Stomach (tissue), 4 donors: ENCODE data around the gene NFE2L2.

Experiments used
- CTCF ChIP-seq, 7 experiments: fragments of 450-650 bp in 4 of 7; fragments of 200-600 bp in 3 of 7; sonication (generic) in 3 of 7; IDR thresholded peaks; one replicate each; pipeline ENCODE4 v1.5.1; 2016 to 2019; ENCODE audit warnings: antibody characterized with exemption in 7 of 7, control low read depth in 2 of 7, mild to moderate bottlenecking in 1 of 7
- POLR2A ChIP-seq, 4 donors: fragments of 450-650 bp; IDR thresholded peaks; one replicate each; pipeline ENCODE4 v1.6.1; 2016; ENCODE audit warnings: antibody characterized with exemption in 4 of 4, control low read depth in 2 of 4, mild to moderate bottlenecking in 1 of 4, moderate library complexity in 1 of 4

GRCh38 chr2:177251165-177251542 lies 13.4 kb downstream of the NFE2L2 start:
- TF ChIP-seq POLR2A (IDR thresholded peaks at IDR 0.05) (no peak), CTCF (IDR thresholded peaks at IDR 0.05) (no peak)
